HG03025 (cell line): ENCODE measurements around the gene RHEB.

Experiments used
- ATAC-seq: cut with Tn5 transposase; IDR thresholded peaks from one replicate; pipeline ENCODE4 v1.9.1; 2021; ENCODE audit warnings: mild to moderate bottlenecking, moderate library complexity; ENCODE audit not compliant: unreplicated experiment, low FRiP score

The RHEB gene

DNA sequence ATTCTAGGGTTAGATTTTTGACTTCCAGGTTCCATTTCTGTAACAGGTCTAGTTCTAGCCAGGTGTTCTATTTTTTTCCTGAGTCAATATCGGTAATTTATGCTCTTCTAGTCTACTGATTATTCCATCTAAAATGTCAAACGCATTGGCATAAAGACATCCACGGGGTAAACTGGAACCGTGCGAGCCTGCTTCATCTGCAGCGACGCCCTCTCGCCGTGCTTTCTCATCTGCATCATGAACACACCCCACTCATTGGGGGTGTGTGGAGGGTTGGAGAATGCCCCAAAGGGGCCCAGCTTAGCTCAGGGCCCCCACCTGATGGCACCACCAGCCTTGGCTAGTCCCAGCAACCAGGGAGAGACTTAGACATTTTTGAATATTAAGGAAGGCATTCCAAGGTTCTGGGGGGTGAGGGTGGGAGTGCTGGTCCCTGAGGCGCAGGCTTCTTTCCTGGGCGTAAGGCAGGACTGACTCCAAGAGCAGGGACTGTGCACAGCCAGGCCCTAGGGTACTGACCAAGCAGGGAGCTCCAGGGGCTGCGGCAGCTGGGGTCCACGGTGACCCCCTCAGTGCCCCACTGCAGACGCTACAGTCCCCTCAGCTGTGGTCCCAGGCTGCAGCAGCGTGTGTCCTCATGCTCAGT is 66.9 kb downstream of the RHEB start:
- ATAC-seq: no peak

DNA sequence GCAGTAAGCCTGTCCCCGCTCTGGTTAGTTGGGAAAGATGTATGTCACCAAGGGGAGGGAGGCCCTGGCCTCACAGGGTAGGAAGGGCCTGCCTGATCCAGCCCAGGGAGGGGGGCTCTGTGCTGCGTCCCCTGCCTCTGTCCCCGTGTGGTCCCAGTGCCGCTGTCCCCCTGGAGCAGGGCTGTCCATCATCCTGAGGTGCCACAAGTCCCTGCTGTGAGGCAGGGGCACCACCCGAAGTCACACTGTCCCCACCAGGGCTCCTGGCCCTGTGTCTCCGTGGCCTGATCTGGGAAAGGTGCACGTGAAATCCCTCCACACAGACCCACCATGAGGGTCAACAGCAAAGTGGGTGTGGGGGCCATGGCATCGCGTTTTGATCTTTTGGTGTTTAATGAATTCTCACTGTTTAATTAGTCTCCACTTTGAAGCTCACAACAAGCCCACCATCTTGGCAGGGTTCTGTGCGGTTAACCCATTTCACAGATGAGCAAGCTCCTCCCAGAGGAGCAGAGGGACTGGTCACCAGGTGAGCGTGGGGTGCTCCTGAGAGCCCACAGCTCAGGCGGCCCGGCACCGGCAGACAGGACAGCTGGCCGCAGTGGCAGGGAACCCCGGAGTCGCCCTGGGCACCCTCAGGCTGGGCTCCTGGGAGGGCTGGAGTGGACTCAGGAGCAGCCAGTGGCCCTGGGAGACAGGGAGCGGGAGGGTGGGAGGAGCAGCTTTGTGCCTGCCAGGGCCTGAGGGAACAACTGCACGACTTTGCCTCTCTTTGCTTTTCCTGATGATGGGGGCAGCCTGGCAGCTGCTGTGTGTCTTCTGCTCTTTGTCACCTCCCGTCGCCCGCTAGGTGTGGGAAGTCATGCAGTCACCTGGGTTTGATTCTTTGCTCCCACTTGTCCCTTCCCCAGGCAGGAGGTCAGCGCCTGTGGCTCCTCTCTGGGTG is 67.8 kb downstream of the RHEB start:
- no peak for ATAC-seq

DNA sequence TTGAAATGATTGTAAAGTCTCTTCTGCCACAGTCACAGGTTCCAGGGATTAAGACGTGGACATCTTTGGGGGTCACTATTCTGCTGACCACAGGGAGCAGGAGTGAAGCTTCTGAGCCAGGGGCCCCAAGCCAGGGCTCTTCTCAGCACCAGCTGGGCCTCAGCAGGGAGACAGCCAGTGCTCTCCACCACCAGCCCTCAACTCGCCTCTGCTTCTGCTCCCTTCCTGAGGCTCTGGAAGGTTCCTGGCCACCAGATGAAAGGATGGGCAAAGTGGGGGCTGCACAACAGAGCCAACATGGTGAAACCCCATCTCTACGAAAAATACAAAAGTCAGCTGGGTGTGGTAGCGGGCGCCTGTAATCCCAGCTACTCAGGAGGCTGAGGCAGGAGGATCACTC is 68.5 kb downstream of the RHEB start:
- ATAC-seq: no peak

DNA sequence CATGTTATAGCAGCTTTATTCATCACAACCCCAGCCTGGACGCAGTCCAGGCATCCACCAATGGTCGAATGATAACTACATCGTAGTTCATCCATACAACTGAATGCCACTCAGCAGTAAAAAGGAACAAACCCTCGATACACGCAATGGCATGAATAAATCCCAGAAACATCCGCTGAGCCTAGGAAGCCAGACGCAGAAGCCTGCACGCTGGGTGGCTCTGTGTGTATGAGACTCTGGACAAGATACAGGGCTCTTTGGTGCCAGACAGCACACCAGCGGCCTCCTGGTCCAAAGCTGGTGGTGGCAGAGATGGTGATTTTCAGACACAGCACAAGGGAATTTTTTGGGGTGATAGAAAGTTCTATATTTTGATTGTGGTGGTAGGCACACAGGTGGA is 69.7 kb downstream of the RHEB start:
- ATAC-seq: no peak

DNA sequence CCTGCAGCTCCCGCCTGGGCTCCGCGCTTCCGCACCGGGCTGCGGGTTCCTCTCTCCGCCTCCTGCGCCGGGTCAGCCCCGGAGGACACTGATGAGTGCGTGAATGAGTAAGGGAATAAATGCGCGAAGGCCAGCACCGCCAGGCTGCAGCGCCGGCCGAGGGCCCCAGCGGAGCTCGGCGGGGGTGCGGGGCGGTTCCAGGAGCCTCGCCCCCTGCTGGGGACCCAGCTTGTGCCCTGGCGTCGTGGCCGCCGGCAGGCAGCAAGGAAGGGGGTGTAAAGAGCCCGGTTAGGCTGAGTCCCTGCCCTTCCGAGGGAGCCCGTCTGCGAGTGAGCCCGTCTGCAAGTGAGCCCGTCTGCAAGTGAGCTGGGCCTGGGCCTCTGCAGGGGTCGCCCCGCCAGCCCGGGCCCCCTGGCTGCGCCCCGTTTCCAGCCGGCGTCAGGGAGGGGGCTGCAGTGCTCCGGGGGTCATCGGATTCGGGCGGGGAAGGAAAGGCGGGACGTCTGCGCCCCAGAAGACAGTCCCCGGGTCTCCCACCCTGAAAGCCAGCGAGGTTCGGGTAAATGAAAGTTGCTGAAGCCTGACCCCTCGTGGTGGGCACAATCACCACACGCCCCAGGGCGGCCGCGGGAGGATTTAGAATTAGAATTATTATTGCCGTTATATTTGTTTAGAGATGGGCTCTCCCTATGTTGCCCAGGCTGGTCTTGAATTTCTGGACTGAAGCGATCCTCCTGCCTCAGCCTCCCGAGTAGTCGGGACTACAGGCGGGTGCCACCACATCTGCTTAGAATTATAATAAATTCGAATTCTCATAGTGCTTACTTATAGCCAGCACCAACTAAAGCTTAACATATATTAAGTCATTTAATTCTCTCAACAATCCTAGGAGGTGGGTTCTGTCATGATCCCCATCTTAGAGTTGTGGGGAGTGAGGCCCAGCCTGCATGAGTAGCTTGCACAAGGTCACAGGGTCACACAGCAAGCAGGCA is 71.1 kb downstream of the RHEB start:
- no peak for ATAC-seq

DNA sequence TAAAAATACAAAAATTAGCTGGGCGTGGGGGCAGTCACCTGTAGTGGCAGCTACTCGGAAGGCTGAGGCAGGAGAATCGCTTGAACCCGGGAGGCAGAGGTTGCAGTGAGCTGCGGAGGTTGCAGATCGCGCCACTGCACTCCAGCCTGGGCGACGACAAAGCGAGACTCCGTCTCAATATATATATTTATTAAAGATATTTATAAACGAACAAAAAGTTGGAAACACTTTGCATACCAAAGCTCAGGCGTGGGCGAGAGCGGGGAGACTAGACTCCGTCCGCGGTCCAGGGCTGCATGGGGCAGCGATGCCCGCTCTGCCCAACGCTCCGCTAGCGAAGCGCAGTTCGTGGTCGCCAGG is 71.8 kb downstream of the RHEB start:
- ATAC-seq: no peak

DNA sequence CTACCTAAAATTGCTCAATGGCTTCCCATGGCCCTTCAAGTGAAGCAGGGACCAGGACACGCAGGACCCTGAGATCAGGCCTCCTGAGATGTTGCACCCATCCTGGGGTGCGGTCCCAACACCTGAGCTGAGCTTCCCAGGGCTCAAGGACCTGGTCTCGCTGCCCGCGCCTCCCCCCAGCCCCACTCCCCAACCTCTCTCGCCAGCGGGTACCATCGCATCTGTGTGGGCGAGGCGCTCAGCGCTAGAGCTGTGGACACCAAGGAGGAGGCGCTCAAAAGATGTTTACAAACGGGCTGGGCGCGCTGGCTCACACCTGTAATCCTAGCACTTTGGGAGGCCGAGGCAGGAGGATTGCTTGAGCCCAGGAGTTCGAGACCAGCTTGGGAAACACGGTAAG is 72.4 kb downstream of the RHEB start:
- no peak for ATAC-seq

DNA sequence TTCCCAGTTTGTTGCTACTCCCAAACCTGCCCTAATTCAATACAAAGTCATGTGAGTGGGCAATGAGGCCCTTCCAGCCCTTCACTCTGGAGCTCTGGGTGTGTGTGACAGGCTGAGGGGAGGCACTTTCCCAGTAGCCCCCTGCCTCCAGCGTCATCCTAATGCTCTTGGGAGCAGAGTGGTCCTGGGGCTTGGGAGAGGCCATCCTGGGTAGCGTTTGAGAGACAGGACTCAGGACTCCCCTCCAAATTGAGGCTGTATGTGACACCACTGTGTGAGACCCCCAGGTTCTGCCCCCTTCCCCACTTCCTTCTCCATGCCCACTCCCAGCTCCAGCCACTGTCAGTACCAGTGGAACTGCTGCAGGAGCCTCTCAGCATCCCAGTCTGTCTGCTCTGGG is 73.3 kb downstream of the RHEB start:
- ATAC-seq: no peak

DNA sequence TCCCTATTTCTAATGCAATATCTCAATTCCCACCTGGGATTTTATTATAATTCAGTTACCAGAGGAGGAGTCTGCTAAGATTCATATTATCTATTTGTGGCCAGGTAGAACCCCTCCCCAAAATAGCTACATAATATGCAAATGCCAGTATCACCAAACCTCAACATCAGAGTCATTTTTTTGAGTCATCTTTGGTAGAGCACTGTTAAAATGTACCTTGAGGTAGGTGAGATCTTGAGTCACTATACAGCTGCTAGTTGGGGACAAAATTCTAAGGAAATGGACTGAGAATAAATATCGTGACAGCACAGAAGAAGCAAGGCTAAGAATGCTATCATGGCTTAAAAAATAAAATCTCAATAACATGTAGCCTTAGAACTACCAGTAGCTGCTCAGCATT is 75.1 kb downstream of the RHEB start:
- no peak for ATAC-seq

DNA sequence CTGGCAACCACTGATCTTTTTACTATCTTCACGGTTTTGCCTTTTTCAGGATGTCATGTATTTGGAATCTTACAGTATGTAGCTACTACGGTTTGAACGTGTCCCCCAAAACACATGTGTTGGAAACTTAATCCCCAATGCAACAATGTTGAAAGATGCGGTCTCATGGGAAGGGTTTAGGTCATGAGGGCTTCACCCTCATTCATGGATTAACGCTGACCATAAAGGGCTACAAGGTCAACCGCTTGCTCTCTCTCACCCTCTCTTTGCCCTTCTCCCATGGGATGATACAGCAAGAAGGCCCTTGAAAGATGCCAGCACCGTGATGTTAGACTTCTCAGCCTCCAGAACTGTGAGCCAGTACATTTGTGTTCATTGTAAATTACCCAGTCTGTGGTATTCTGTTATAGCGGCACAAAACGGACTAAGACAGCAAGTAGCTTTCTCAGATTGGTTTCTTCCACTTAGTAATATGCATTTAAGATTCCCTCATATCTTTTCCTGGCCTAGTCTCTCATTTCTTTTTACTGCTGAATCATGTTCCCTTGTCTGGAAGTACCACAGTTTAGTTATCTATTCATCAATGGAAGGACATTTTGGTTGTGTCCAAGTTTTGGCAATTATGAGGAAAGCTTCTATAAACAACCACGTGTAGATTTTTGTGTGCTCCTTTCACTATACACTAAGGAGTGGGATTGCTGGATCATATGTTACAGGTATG is 76.8 kb downstream of the RHEB start:
- no peak for ATAC-seq

DNA sequence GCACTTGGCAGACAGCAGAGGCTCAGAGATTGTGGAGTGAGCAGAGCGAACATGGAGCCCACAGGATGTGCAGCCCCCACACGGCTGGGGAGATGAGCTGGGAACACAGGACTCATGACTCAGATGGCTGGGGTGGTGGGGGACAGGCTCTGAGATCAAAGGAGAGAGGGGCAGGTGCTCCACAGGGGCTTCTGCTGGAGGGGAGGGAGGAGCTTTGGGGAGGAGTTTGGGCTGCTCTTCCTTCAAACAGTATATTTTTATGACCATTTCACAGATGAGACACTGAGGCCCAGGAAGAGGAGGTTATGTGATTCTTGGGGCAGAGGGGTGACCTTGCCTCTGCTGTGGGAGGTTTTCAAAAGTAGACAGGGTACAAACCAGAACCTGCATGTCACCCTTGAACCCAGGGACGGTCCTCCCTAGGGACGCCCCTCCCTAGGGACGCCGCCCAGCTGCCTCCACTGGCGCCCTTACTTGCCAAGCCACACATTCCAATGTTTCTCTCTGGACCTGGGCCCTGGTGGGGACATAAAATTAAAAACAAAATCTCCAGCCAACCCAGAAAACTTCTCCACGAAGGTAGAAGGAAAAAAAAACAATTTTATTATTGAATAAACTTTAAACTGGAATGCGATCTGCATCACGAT is 78.8 kb downstream of the RHEB start:
- no peak for ATAC-seq

DNA sequence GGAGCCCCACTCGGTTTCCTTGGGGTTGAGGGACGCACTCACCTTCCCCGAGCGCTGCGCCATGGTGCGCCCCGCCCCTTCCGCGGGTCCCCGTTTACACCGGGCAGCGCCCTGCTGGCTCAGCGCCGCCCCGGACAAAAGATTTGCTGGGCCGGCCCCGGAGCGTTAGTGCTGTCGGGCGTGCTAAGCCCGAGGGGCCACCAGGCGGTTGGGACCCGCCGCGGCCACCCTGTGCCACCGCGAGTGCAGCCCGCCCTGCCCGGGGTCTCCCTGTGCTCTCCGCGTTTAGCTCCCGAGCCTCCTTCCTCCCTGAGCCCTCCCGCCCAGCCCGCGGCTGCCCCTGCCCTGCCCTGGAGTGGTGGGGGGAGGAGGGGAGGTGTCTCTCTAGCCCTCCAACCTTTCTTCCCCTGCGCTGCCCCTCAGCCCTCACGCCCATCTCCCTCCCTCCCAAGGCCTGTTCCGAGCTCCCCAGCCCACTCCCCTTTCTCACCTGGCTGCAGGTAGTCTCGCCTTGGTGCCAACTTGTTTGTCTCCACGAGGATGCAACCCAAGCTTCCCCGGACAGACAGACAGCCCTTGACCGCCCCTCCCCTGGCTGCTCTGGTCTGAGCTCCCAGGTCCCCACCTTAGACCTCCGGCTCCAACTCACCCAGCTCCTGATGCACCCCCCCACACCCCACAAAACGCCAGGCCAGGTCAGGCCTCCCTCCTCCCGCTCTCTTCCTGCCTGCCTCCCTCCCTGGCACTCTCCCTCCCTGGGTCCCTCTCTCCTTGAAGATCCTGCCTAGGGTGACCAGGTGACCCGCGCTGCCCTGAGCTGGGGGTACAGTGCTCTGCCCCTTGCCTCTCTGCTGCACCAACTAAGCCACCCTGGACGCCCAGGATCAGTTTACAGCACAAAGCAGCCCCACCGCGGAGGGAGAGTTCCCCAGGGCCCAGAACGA is 79.6 kb downstream of the RHEB start, which contains the start of gene CRYGN:
TSS of gene CRYGN (minus strand) at position 287 of the 944 bp plus-strand sequence. CDS start at position 63, 224 bp downstream.
- no peak for ATAC-seq

DNA sequence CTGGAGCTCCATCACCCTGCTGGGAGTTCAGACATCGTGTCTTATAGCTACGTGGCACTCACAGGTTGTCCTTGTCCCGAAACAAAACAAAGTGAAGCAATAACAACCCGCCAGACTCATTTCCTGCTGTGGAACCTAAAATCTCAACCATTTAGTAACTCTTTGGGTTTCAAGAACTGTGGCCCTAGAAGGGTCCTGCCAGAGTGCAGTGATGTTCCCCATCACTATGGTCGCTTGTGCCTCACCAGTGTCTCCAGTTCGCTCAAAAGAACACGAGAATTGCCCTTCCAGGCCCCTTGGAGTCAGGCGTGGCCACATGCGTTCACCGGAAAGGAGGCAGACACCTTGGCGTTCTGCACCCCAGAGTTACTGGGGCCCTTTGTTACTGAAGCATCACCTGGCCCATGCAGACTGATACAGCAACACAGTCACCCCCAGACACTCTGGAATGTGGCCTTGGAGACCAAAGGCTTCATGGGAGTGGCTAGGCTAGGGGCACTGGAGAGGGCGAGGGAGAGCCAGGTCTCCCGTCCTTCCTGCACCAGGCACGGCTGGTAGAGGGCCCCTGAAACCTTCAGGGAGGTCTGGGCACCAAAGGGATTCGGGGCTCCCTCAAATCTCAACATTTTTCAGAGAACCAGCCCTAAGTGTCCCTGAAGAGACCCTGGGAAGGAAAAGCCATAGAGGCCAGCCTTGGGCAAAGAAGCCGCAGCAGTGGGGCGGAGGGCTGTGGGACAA is 80.7 kb downstream of the RHEB start:
- no peak for ATAC-seq

DNA sequence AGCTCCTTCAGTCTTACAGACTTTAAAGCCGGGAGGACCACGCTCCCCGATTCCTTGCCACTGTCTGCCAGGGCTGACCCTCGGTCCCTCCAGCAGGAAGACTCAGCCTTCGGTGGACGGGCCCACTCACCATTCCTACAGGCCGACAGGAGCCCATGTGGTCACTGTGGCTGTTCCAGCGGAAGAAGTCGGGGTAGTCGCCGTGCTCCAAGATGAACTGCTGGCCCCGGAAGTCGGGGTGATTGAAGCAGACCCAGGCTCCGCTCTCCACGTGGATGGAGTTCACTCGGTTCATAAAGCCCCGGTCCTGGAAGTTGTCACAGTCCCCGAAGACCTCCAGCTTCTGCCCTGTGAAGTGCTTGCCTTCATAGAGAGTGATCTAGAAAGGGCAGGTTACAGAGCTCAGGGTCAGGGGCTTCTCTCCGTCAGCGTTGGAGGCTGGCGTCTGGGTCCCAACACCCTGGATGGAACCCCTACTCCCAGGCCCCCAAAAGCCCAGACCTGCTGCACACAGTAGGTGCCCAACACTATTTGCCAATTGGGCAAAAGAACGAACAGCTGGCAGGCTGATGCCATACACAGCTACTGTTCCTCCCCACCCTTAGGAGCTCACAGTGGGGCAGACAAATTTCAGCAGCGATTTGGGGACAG is 81.7 kb downstream of the RHEB start:
- no peak for ATAC-seq

DNA sequence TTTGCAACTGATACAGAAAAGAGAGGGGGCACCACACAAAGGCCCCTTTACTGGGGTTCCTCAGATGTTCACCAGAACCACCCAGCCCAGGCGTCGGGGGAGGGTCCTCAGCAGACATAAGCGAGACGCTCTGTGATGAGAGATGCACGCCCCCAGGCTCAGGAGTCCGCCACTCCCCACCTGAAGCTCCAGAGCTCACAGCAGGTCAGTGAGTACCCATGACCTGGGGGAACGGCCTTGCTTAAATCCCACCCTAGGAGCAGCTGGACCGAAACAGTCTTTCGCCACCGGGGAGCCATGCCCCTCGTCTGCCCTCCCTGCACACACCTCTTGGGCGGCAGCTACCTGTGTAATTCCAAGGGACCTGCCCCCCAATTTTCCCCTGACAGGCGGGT is 82.5 kb downstream of the RHEB start:
- ATAC-seq: no peak

DNA sequence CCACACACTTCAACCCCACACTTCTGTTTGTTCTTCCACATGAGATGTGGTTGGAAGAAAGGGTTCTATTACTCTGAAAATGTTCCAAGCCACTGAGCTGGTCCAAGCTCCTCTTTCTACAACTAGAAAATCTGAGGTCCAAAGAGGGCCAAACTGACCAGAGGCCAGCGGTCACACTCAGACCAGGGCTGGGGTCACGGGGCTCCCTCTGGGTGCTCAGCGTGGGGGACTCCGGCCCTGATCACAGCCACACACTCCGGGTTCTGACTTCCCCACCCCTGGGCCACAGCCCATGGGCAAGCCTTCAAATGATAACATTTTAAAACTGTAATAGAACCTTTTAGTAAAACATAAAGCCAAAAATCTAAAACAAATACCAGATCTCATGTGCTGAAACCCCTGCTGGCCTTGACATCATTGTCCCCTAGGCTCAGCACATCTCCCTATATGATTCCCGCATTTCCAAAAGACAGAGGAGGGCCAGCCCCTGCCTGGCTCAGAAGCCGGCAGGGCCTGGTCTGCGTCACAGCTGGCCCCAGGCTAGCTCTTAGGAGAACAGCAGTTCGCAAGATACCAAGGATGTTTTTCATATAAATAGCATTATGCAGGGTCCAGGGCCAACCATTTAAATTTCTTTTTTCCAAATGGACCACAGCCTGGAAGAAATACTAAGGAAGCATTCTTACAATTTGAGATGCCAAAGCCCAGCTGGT is 83.1 kb downstream of the RHEB start:
- no peak for ATAC-seq

DNA sequence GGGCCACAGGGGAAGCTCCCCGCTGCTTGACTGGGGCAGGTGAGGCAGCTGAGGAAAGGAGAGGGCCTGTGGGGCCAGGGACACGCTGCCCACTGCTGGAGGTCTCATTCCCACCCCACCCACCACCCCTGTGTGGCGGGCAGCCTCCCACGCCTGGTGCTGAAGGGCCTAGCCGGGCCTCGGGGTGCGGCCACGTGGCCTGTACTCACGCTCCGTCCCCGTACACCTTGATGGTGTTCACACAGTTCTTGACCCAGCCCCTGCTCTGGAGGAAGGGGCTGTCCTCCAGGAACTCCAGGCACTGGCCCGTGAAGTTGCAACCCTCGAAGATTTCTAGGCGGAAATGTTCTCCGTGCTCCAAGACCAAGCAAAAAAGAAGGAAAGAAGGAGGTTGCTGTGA is 83.7 kb downstream of the RHEB start:
- ATAC-seq: no peak
